ENCODE measurements around the gene CD200R1L. TPM values are rescaled to one million over a fixed set of nuclear protein-coding genes. Genes with fewer than 3 reads are reported as not detected.
A peak's percentile ranks its signal among the peaks of the same experiment; 100 is the strongest.
"Not testable (repeated sequence)": the region's sequence is repeated elsewhere in the genome, so short reads cannot be mapped to it uniquely, and the experiment has no call there.

Gene CD200R1L
- total RNA-seq, 1 donor from 2014 or later: 0.26 TPM

- no peak for TF ChIP-seq CTCF (IDR thresholded peaks at IDR 0.05; ENCODE audit: insufficient read depth, low read length, severe bottlenecking)
- FAIRE-seq: no peak
- Histone ChIP-seq H3K36me3 (ENCODE audit: control insufficient read depth, insufficient read depth, low read length) (no peaks in the 10 kb centered on the region), H3K4me3 (ENCODE audit: low read depth, low read length) (no peak overlapping the region), H3K27me3 (ENCODE audit: control insufficient read depth, insufficient read depth, low read length) (no peaks in the 10 kb centered on the region)
- no peak for DNase-seq (ENCODE audit: low read depth)
Observed at GRCh38 chr3:112860898-112861297, 14.2 kb upstream of the CD200R1L start.

- no peak for TF ChIP-seq CTCF (IDR thresholded peaks at IDR 0.05; ENCODE audit: insufficient read depth, low read length, severe bottlenecking)
- FAIRE-seq: no peak
- H3K27me3 ChIP-seq (ENCODE audit: control insufficient read depth, insufficient read depth, low read length): no peaks in the 10 kb centered on the region
- no peaks in the 10 kb centered on the region for H3K36me3 ChIP-seq (ENCODE audit: control insufficient read depth, insufficient read depth, low read length)
- peak; percentile 8 for DNase-seq (ENCODE audit: low read depth)
- no peak overlapping the region for H3K4me3 ChIP-seq (ENCODE audit: low read depth, low read length)
Observed at GRCh38 chr3:112858410-112859069, 11.9 kb upstream of the CD200R1L start.

GRCh38 chr3:112857526-112857925 lies 10.9 kb upstream of the CD200R1L start:
- no peak for TF ChIP-seq CTCF (IDR thresholded peaks at IDR 0.05; ENCODE audit: insufficient read depth, low read length, severe bottlenecking)
- no peak overlapping the region for H3K4me3 ChIP-seq (ENCODE audit: low read depth, low read length)
- no peaks in the 10 kb centered on the region for H3K27me3 ChIP-seq (ENCODE audit: control insufficient read depth, insufficient read depth, low read length)
- no peak for DNase-seq (ENCODE audit: low read depth)
- no peak for FAIRE-seq
- no peaks in the 10 kb centered on the region for H3K36me3 ChIP-seq (ENCODE audit: control insufficient read depth, insufficient read depth, low read length)

- DNase-seq (ENCODE audit: low read depth): no peak
Observed at GRCh38 chr3:112856537-112856936, 9.9 kb upstream of the CD200R1L start.

GRCh38 chr3:112855883-112856282 lies 9.2 kb upstream of the CD200R1L start:
- no peak for TF ChIP-seq CTCF (IDR thresholded peaks at IDR 0.05; ENCODE audit: insufficient read depth, low read length, severe bottlenecking)
- H3K4me3 ChIP-seq (ENCODE audit: low read depth, low read length): no peak overlapping the region
- no peak for FAIRE-seq

More at GRCh38 chr3:112856537-112856936, 9.9 kb upstream of the CD200R1L start:
- no peak for FAIRE-seq
- Histone ChIP-seq H3K36me3 (ENCODE audit: control insufficient read depth, insufficient read depth, low read length) (no peaks in the 10 kb centered on the region), H3K4me3 (ENCODE audit: low read depth, low read length) (no peak overlapping the region), H3K27me3 (ENCODE audit: control insufficient read depth, insufficient read depth, low read length) (no peaks in the 10 kb centered on the region)
- TF ChIP-seq CTCF (IDR thresholded peaks at IDR 0.05; ENCODE audit: insufficient read depth, low read length, severe bottlenecking): no peak

GRCh38 chr3:112855074-112855473 lies 8.4 kb upstream of the CD200R1L start:
- H3K36me3 ChIP-seq (ENCODE audit: control insufficient read depth, insufficient read depth, low read length); FAIRE-seq; DNase-seq (ENCODE audit: low read depth); H3K27me3 ChIP-seq (ENCODE audit: control insufficient read depth, insufficient read depth, low read length); H3K4me3 ChIP-seq (ENCODE audit: low read depth, low read length): not testable (repeated sequence)

More at GRCh38 chr3:112855883-112856282, 9.2 kb upstream of the CD200R1L start:
- Histone ChIP-seq H3K36me3 (ENCODE audit: control insufficient read depth, insufficient read depth, low read length) (no peaks in the 10 kb centered on the region), H3K27me3 (ENCODE audit: control insufficient read depth, insufficient read depth, low read length) (no peaks in the 10 kb centered on the region)
- no peak for DNase-seq (ENCODE audit: low read depth)
